Activated CD8-positive, alpha-beta T cell treated with anti-CD3 and anti-CD28 coated beads for 36 hours (primary cell): Measurements from ENCODE around the gene XRCC5. TPM values are rescaled to one million over a fixed set of nuclear protein-coding genes. Genes with fewer than 3 reads are reported as not detected.
A peak's percentile ranks its signal among the peaks of the same experiment; 100 is the strongest.

Source experiments
- ATAC-seq: fragments of 200-7000 bp; cut with Tn5 transposase; one replicate; pipeline ENCODE4 v1.10.0; 2021; ENCODE audit warnings: mild to moderate bottlenecking, moderate library complexity
- CTCF ChIA-PET: fragments of 350-600 bp; sonication (Branson Sonifier 250); formaldehyde crosslinking; loops from one replicate; lab custom pipeline; 2021; ENCODE audit warnings: antibody characterized with exemption; lab: Charles Lee
- POLR2A ChIA-PET: fragments of 350-600 bp; sonication (Branson Sonifier 250); formaldehyde crosslinking; loops from one replicate; lab custom pipeline; 2021; ENCODE audit warnings: antibody characterized with exemption; lab: Charles Lee
- DNase-seq: peaks from one replicate; pipeline ENCODE4 v3.0.0-alpha.2; 2020
- H3K27ac Mint-ChIP-seq: one replicate; pipeline ENCODE4 v1.8.0; 2021; ENCODE audit warnings: mild to moderate bottlenecking, mixed read lengths
- H3K27me3 Mint-ChIP-seq: one replicate; pipeline ENCODE4 v1.8.0; 2021; ENCODE audit warnings: mixed read lengths
- H3K36me3 Mint-ChIP-seq: one replicate; pipeline ENCODE4 v1.8.0; 2021; ENCODE audit warnings: low read depth, mixed read lengths
- H3K4me1 Mint-ChIP-seq: one replicate; pipeline ENCODE4 v1.8.0; 2021; ENCODE audit warnings: low read depth, mixed read lengths
- H3K4me3 Mint-ChIP-seq: one replicate; pipeline ENCODE4 v1.8.0; 2021; ENCODE audit warnings: mild to moderate bottlenecking, moderate library complexity, mixed read lengths
- H3K9me3 Mint-ChIP-seq: one replicate; pipeline ENCODE4 v1.8.0; 2021; ENCODE audit warnings: mixed read lengths
- intact Hi-C: fragments of 100-400 bp; cut with micrococcal nuclease; formaldehyde crosslinking; loops from one replicate; pipeline ENCODE4 v1.10.0; 2022
- total RNA-seq, 2 experiments: library from RNA; stranded (reverse); gene quantifications; one replicate each; pipeline ENCODE4 v1.2.3, GENCODE V29; 2021
- TF ChIP-seq, protein P1 (sequence below): fragments of 200-600 bp; IDR thresholded peaks from one replicate; pipeline ENCODE4 v1.8.0; 2022; ENCODE audit warnings: antibody characterized with exemption, mild to moderate bottlenecking

Gene XRCC5
- total RNA-seq, 2 experiments from 2014 or later = 541 to 544 TPM

DNA sequence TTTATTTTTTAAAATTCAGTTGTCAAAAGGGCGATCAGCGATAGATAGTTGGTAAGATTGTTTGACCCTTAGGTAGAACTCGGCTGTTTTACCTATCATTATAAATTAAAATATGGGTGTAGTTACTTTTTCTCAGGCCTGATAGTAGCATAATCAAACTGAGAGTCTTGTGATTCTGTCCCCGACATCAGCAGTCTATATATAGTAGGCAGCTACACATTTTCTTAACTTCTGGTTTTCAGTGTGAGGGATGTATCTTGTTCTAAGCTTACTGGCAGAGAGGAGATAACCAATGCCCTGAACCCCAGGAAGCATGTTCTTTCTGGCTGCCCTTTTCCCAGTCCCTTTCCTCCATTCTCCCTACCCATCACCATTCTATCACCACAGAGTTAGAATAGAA is 56.6 kb downstream of the XRCC5 start:
- intact Hi-C loops = no loop called here
- TF ChIP-seq, protein P1, sequence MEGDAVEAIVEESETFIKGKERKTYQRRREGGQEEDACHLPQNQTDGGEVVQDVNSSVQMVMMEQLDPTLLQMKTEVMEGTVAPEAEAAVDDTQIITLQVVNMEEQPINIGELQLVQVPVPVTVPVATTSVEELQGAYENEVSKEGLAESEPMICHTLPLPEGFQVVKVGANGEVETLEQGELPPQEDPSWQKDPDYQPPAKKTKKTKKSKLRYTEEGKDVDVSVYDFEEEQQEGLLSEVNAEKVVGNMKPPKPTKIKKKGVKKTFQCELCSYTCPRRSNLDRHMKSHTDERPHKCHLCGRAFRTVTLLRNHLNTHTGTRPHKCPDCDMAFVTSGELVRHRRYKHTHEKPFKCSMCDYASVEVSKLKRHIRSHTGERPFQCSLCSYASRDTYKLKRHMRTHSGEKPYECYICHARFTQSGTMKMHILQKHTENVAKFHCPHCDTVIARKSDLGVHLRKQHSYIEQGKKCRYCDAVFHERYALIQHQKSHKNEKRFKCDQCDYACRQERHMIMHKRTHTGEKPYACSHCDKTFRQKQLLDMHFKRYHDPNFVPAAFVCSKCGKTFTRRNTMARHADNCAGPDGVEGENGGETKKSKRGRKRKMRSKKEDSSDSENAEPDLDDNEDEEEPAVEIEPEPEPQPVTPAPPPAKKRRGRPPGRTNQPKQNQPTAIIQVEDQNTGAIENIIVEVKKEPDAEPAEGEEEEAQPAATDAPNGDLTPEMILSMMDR = no peak

DNA sequence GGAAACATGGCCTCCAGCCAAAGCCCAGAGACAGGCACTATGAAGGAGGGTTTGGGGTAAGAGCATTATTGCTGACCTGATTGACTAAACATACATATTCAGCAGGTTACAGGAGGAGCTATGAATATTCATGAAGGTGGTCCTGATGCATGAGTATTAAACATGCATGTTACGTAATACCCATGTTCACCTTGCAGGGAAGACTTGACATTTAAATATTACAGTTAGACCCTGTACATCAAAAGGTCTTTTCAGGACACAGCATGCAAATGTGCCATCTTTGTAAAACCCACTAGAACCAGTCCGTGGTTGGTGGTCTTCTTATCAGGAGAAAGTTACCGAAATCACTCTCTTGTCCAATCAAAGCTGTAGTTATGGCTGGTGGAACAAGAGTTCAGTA is 59.9 kb downstream of the XRCC5 start:
- Mint-ChIP-seq H3K27me3 (no peaks in the 10 kb centered on the region), H3K4me3 (no peak overlapping the region), H3K4me1 (peaks cover 52% of the 10 kb centered on the region), H3K9me3 (no peaks in the 10 kb centered on the region), H3K36me3 (peaks cover 76% of the 10 kb centered on the region), H3K27ac (peak overlapping the region; percentile 6)
- intact Hi-C loops = no loop called here
- ChIA-PET CTCF (interaction anchor here (1.2 to 1.6 kb wide), 3 partner anchors 15 to 29 kb away, joined by 3 to 4 read pairs (median 3); no protein-coding TSS in a partner anchor), POLR2A (interaction anchor here (0.6 to 0.7 kb wide), 2 partner anchors 10 to 26 kb away, joined by 3 read pairs; no protein-coding TSS in a partner anchor)
- DNase-seq (no peak), ATAC-seq (no peak)
- TF ChIP-seq, protein P1 = no peak

More for the DNA sequence above, 56.6 kb downstream of the XRCC5 start:
- Mint-ChIP-seq H3K27ac (peak overlapping the region; percentile 61), H3K27me3 (no peaks in the 10 kb centered on the region), H3K9me3 (no peaks in the 10 kb centered on the region), H3K36me3 (peaks cover 82% of the 10 kb centered on the region), H3K4me1 (peaks cover 34% of the 10 kb centered on the region), H3K4me3 (no peak overlapping the region)
- ATAC-seq = no peak
- no peak for DNase-seq
- POLR2A ChIA-PET = interaction anchor here (0.7 kb wide), 1 partner anchor 12 kb away, joined by 4 read pairs; no protein-coding TSS in a partner anchor
- CTCF ChIA-PET = interaction anchor here (0.6 to 1.0 kb wide), 3 partner anchors 9 to 55 kb away, joined by 3 to 4 read pairs (median 4); no protein-coding TSS in a partner anchor

DNA sequence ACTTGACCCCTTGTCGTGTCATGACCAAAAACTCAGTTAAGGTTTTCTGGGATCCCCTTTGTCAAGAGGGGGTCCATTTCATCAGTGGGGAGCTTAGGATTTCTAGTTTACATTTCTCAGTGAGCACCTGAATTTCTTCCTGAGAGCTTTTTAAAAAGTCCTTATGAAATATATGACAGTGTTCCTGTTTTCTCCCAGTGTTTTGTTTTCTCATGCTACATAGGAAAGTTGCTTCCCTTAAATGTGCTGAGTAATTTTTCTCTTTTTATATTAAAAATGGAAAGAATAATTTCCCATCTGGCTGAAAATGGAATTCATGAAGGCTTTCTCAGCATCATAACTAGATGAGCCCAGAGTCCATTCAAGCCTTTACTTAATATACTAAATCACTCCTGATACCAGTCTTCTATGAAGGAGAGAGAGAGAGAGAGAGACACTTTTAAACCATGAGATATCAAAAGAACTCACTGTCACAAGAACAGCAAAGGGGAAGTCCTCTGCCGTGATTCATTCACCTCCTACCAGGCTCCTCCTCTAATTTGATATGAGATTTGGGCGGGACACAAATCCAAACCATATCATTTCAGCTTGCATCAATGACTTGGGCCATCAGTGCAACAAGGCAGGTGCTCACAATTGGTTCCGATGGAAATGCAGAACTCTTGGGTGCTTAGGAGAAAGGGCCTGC is 61.1 kb downstream of the XRCC5 start:
- peaks cover 77% of the 10 kb centered on the region for H3K36me3 Mint-ChIP-seq

DNA sequence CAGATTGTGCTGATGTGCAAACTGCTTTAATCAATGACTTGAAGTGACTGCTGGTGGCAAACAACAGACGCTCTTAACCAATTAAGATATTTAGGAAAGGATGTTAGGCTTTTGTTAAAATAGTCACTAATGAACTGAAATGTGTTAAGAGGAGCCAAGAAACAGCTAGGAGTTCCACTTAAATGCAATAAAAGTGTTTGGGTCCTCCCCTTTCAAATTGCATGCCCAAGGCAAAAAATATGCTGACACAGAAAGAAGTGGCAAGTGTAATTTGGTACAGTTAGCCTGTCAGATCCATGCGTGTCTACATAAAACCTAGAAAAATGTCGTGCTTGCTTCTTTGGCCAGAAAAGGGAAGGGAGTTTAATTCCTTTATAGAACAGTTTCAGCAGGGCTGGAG is 61.9 kb downstream of the XRCC5 start:
- Mint-ChIP-seq H3K27ac (peak overlapping the region; percentile 16), H3K4me1 (peaks cover 61% of the 10 kb centered on the region), H3K36me3 (peaks cover 76% of the 10 kb centered on the region), H3K4me3 (no peak overlapping the region), H3K9me3 (no peaks in the 10 kb centered on the region), H3K27me3 (no peaks in the 10 kb centered on the region)
- DNase-seq (no peak), ATAC-seq (no peak)
- TF ChIP-seq, protein P1 = no peak
- intact Hi-C loops = no loop called here
- CTCF ChIA-PET = interaction anchor here (0.9 to 1.8 kb wide), 3 partner anchors 24 to 30 kb away, joined by 3 to 4 read pairs (median 3); no protein-coding TSS in a partner anchor
- POLR2A ChIA-PET = interaction anchor here (0.7 to 1.6 kb wide), 3 partner anchors 12 to 327 kb away, joined by 3 to 4 read pairs (median 3); partner anchors contain the start of gene RPL37A

More for the DNA sequence above, 61.1 kb downstream of the XRCC5 start:
- TF ChIP-seq, protein P1 = no peak
- no peak for DNase-seq
- ChIA-PET POLR2A (interaction anchor here (0.7 to 1.6 kb wide), 4 partner anchors 11 to 28 kb away, joined by 3 to 4 read pairs (median 3); no protein-coding TSS in a partner anchor), CTCF (interaction anchor here (0.6 to 1.1 kb wide), 3 partner anchors 25 to 50 kb away, joined by 3 read pairs; no protein-coding TSS in a partner anchor)
- Mint-ChIP-seq H3K27me3 (no peaks in the 10 kb centered on the region), H3K4me1 (peaks cover 60% of the 10 kb centered on the region), H3K27ac (peak overlapping the region; percentile 16), H3K9me3 (no peaks in the 10 kb centered on the region), H3K4me3 (no peak overlapping the region)
- peak; percentile 65 for ATAC-seq
- intact Hi-C loops = no loop called here
